ENCODE measurements around the gene DMXL1.
A peak's percentile ranks its signal among the peaks of the same experiment; 100 is the strongest.

The DMXL1 gene

GRCh38 chr5:119078861-119079260 lies 8.0 kb downstream of the DMXL1 start:
- Histone ChIP-seq H3K27ac (ENCODE audit: poor library complexity, severe bottlenecking) (no peak overlapping the region), H3K9me3 (ENCODE audit: severe bottlenecking) (no peaks in the 10 kb centered on the region), H3K4me1 (ENCODE audit: insufficient read depth, poor library complexity, severe bottlenecking) (no peaks in the 10 kb centered on the region), H3K4me3 (ENCODE audit: severe bottlenecking) (no peak overlapping the region), H3K36me3 (ENCODE audit: low read depth) (no peaks in the 10 kb centered on the region), H3K27me3 (ENCODE audit: insufficient read depth, poor library complexity, severe bottlenecking) (no peaks in the 10 kb centered on the region)
- DNase-seq (ENCODE audit: low spot score) (no peak), ATAC-seq (ENCODE audit: low read depth) (peak; percentile 41; the same call in 1 of the 3 replicates)
- TF ChIP-seq CTCF (IDR thresholded peaks at IDR 0.05; ENCODE audit: poor library complexity, severe bottlenecking) = no peak

DNA sequence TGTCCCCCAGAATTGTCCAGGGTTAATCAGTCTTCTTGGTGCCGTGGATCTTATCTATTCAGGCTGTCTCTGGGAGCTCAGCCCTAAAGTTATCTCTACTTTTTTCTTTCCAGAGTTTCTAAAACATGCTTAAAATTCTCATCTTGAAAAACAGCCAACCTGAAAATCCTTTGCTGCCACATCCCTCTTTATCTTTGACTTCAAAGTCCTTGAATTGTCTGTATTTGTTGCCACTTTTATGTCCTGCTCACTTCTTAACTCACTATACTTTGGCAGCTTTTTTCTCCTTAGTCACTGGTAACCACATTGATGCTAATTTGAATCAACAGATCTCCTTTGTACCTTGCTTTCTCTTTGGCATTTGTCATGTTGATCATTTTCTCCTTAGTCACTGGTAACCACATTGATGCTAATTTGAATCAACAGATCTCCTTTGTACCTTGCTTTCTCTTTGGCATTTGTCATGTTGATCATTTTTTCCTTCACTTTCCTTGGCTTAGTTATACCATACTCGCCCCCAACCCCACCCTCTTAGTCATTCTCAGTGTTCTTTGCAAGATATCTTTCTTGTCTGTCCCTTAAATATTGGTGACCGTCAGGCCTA lies 8.5 kb downstream of the DMXL1 start:
- Histone ChIP-seq H3K27me3 (ENCODE audit: insufficient read depth, poor library complexity, severe bottlenecking) (no peaks in the 10 kb centered on the region), H3K9me3 (ENCODE audit: severe bottlenecking) (no peaks in the 10 kb centered on the region), H3K4me1 (ENCODE audit: insufficient read depth, poor library complexity, severe bottlenecking) (no peaks in the 10 kb centered on the region), H3K27ac (ENCODE audit: poor library complexity, severe bottlenecking) (no peak overlapping the region), H3K36me3 (ENCODE audit: low read depth) (no peaks in the 10 kb centered on the region), H3K4me3 (ENCODE audit: severe bottlenecking) (no peak overlapping the region)
- DNase-seq (ENCODE audit: low spot score) (no peak), ATAC-seq (ENCODE audit: low read depth) (peak; percentile 51; the same call in 2 of the 3 replicates)
- no peak for TF ChIP-seq CTCF (IDR thresholded peaks at IDR 0.05; ENCODE audit: poor library complexity, severe bottlenecking)

DNA sequence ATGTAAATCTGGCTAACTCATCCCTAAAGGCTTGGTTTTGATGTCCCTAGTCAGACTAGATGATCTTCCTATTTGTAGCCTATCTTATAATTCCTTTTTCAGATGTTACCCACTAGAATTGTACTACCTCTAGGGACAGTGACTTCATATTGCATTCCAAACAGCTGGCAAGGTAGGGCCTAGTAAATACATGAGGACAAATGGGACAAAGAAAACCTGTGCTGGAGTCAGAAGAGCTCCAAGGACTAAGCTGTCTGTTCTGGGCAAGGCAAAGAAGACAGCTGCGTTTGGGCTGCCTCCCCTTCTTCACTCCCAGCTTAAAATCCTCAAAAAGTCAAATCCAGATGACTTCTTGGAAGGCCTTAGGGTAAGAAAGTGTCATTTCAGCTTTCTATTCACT lies 10.0 kb downstream of the DMXL1 start:
- ATAC-seq (ENCODE audit: low read depth) = no peak
- H3K36me3 ChIP-seq (ENCODE audit: low read depth) = no peaks in the 10 kb centered on the region
- TF ChIP-seq CTCF (IDR thresholded peaks at IDR 0.05; ENCODE audit: poor library complexity, severe bottlenecking) = no peak
- H3K27me3 ChIP-seq (ENCODE audit: insufficient read depth, poor library complexity, severe bottlenecking) = no peaks in the 10 kb centered on the region
- H3K9me3 ChIP-seq (ENCODE audit: severe bottlenecking) = no peaks in the 10 kb centered on the region
- H3K4me3 ChIP-seq (ENCODE audit: severe bottlenecking) = no peak overlapping the region
- no peaks in the 10 kb centered on the region for H3K4me1 ChIP-seq (ENCODE audit: insufficient read depth, poor library complexity, severe bottlenecking)
- no peak for DNase-seq (ENCODE audit: low spot score)
- H3K27ac ChIP-seq (ENCODE audit: poor library complexity, severe bottlenecking) = no peak overlapping the region

DNA sequence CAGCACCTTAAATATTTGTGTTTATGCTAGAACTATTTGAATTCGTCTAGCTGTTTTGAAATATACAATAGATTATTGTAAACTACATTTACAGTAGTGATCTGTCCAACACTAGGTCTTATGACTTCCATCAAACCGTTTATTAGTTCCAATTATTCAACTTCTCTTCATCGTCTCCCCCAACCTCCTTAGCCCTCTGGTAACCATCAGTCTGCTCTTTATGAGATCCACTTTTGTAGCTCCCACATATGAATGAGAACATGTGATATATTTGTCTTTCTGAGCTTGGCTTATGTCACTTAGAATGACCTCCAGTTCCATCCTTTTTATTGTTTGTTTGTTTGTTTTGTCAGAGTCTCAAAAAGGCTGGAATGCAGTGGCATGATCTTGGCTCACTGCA lies 11.8 kb downstream of the DMXL1 start:
- Histone ChIP-seq H3K27me3 (ENCODE audit: insufficient read depth, poor library complexity, severe bottlenecking) (no peaks in the 10 kb centered on the region), H3K36me3 (ENCODE audit: low read depth) (no peaks in the 10 kb centered on the region), H3K27ac (ENCODE audit: poor library complexity, severe bottlenecking) (no peak overlapping the region), H3K4me1 (ENCODE audit: insufficient read depth, poor library complexity, severe bottlenecking) (no peaks in the 10 kb centered on the region), H3K4me3 (ENCODE audit: severe bottlenecking) (no peak overlapping the region), H3K9me3 (ENCODE audit: severe bottlenecking) (no peaks in the 10 kb centered on the region)
- ATAC-seq (ENCODE audit: low read depth) = no peak
- DNase-seq (ENCODE audit: low spot score) = no peak
- no peak for TF ChIP-seq CTCF (IDR thresholded peaks at IDR 0.05; ENCODE audit: poor library complexity, severe bottlenecking)

- no peak for ATAC-seq (ENCODE audit: low read depth)
- Histone ChIP-seq H3K36me3 (ENCODE audit: low read depth) (no peaks in the 10 kb centered on the region), H3K4me3 (ENCODE audit: severe bottlenecking) (no peak overlapping the region), H3K27me3 (ENCODE audit: insufficient read depth, poor library complexity, severe bottlenecking) (no peaks in the 10 kb centered on the region), H3K9me3 (ENCODE audit: severe bottlenecking) (no peaks in the 10 kb centered on the region), H3K4me1 (ENCODE audit: insufficient read depth, poor library complexity, severe bottlenecking) (no peaks in the 10 kb centered on the region), H3K27ac (ENCODE audit: poor library complexity, severe bottlenecking) (no peak overlapping the region)
- no peak for DNase-seq (ENCODE audit: low spot score)
- no peak for TF ChIP-seq CTCF (IDR thresholded peaks at IDR 0.05; ENCODE audit: poor library complexity, severe bottlenecking)
Measured at GRCh38 chr5:119083679-119084078, 12.8 kb downstream of the DMXL1 start.

Measured in RWPE2 (cell line).